Measurements from ENCODE around the gene RETREG2.
"Not testable (repeated sequence)": the region's sequence is repeated elsewhere in the genome, so short reads cannot be mapped to it uniquely, and the experiment has no call there.

The RETREG2 gene

GRCh38 chr2:219184121-219184520 lies 6.0 kb downstream of the RETREG2 start:
- in situ Hi-C loops (cut with MboI; ENCODE audit: low sequenced_read_pairs), result no loop called here

DNA sequence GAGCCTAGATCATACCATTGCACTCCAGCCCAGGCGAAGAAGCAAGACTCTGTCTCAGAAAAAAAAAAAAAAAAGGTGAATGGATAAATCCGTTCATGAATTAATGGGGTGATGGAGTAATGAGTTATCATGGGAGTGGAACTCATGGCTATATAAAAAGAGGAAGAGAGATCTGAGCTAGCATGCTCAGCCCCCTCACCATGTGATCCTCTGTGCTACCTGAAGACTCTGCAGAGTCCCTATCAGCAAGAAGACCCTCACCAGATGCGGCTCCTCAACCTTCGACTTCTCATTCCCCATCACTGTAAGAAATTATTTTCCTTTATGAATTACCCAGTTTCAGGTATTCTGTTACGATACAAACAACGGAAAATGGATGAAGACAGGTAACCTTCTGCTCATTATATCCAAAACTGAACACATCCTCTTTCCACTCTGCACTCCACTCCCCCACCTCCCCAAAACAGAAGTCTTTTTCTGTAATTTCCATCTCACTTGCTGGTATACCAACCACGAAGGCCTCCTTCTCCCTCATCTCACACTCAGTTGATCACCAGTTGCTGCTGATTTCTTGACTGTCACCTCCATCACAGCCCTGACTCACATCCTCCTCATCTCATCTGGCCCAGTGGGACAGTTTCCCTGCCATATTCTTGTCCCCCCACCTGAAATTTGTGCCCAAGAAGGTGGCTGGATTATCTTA lies 8.8 kb downstream of the RETREG2 start:
- in situ Hi-C loops (cut with MboI; ENCODE audit: low sequenced_read_pairs), result no loop called here

DNA sequence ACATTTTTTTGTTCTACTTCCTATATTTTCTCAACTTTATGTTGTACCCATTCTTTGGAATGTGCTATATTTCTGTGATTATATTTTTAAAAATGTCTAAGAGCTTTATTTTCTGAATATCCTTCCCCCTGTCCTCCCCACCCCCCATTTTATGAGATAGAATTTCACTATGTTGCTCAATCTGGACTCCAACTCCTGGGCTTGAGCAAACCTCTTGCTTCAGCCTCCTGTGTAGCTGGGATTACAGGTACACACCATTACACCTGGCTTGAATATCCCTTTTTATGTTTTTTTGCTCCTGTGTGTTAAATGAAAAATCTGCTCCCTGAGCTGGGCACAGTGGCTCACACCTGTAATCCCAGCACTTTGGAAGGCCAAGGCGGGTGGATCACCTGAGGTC lies 19.3 kb downstream of the RETREG2 start:
- in situ Hi-C loops (cut with MboI; ENCODE audit: low sequenced_read_pairs), result no loop called here

GRCh38 chr2:219198974-219199373 lies 20.9 kb downstream of the RETREG2 start:
- in situ Hi-C loops (cut with MboI; ENCODE audit: low sequenced_read_pairs), result no loop called here

GRCh38 chr2:219199470-219200211 lies 21.6 kb downstream of the RETREG2 start:
- in situ Hi-C loops (cut with MboI; ENCODE audit: low sequenced_read_pairs), result no loop called here

GRCh38 chr2:219200502-219201326 lies 22.6 kb downstream of the RETREG2 start:
- in situ Hi-C loops (cut with MboI; ENCODE audit: low sequenced_read_pairs), result not testable (repeated sequence)

DNA sequence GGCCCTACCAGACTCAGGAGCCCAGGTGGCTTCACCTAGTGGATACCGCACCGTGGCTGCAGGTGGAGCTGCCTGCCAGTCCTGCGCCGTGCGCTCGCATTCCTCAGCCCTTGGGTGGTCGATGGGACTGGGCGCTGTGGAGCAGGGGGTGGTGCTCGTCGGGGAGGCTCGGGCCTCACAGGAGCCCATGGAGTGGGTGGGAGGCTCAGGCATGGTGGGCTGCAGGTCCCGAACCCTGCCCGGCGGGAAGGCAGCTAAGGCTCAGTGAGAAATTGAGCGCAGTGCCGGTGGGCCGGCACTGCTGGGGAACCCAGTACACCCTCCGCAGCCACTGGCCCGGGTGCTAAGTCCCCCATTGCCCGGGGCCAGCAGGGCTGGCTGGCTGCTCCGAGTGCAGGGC lies 23.3 kb downstream of the RETREG2 start:
- in situ Hi-C loops (cut with MboI; ENCODE audit: low sequenced_read_pairs), result not testable (repeated sequence)

DNA sequence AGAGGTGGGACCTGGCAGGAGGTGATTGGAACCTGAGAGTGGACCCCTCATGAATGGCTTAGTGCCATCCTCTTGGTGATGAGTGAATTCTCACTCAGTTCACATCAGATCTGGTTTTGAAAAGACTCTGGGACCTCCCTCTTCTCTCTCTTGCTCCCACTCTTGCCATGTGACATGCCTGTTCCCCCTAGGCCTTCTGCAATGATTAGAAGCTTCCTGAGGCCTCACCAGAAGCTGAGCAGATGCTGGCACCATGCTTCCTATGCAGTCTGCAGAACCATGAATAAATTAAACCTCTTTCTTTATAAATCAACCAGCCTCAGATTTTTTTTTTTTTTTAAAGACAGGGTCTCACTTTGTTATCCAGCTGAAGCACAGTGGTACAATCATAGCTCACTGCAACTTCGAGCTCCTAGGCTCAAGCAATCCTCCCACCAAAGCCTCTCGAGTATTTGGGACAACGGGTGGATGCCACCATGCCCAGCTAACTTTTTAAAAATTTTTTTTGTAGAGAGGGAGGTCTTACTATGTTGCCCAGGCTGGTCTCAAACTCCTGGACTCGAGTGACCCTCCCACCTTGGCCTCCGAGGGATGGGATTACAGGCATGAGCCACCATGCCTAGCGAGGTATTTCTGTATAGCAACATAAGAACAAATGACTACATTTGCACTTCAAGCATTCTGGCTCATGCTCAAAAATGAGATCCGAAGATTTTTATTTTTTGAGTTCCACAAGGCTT lies 26.5 kb downstream of the RETREG2 start:
- in situ Hi-C loops (cut with MboI; ENCODE audit: low sequenced_read_pairs), result no loop called here

DNA sequence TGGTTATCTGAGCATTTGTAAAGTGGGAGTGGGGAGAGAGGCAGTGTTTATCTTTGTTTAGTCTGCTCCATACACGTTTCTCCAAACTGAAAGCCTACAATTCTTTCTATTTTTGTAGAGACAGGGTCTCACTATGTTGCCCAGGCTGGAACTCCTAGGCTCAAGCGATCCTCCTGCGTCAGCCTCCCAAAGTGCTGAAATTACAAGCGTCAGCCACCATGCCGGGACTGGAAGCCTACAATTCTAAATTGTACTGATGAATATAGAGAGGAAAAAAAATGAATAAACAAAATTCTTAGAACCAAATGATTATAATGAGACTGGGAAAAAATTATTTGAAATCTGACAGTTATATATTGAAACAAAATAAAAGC lies 27.1 kb downstream of the RETREG2 start:
- in situ Hi-C loops (cut with MboI; ENCODE audit: low sequenced_read_pairs), result no loop called here

DNA sequence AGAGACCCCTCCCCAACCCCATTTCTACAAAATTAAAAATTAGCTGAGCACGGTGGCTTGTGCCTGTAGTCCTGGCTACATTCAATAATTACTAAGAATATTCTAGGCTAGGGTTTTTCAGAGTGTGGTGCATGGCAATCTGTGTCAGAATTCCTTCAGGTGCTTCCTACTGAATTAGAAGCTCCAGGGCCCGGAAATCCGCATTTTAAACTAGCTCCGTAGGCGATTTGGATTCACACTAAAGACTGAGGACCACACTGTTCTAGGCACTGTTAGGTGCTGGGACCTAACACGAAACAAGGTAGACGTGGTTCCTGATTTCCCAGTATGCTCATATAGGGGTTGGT lies 27.9 kb downstream of the RETREG2 start:
- in situ Hi-C loops (cut with MboI; ENCODE audit: low sequenced_read_pairs), result no loop called here

- in situ Hi-C loops (cut with MboI; ENCODE audit: low sequenced_read_pairs), result no loop called here
These were observed 28.5 kb downstream of the RETREG2 start, which contains the start of gene ZFAND2B for GRCh38 chr2:219206328-219207133. Gene ZFAND2B (plus strand): TSS chr2:219206782. CDS start chr2:219206988, 206 bp downstream.

DNA sequence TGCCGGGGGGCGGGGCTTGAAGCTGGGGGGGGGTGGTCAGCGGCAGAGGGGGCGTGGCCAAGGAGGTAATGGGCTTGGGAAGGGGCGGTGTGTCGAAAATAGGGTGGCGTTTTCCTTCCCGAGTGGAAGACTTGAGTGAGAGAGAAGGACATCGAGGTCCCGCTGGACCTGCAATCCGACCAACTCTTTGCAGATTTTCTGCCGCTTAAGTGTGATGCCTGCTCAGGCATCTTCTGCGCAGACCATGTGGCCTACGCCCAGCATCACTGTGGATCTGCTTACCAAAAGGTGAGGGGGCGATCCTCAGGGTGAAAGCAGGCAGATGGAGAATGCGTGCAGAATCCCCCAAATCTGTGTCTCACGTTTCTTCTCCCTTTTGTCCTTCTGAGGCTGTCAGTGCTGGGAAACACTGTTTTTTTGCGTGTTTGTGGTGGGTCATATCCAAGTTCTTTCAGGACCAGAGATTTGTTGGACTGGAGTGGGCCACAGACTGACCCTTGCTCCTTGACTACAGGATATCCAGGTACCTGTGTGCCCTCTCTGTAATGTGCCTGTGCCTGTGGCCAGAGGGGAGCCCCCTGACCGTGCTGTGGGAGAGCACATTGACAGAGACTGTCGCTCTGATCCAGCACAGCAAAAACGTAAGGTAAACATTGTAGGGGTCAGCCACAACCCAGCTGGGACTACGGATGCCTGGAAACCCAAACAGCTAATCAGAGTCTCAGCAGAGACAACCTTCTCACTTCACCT lies 29.2 kb downstream of the RETREG2 start:
- in situ Hi-C loops (cut with MboI; ENCODE audit: low sequenced_read_pairs), result no loop called here

DNA sequence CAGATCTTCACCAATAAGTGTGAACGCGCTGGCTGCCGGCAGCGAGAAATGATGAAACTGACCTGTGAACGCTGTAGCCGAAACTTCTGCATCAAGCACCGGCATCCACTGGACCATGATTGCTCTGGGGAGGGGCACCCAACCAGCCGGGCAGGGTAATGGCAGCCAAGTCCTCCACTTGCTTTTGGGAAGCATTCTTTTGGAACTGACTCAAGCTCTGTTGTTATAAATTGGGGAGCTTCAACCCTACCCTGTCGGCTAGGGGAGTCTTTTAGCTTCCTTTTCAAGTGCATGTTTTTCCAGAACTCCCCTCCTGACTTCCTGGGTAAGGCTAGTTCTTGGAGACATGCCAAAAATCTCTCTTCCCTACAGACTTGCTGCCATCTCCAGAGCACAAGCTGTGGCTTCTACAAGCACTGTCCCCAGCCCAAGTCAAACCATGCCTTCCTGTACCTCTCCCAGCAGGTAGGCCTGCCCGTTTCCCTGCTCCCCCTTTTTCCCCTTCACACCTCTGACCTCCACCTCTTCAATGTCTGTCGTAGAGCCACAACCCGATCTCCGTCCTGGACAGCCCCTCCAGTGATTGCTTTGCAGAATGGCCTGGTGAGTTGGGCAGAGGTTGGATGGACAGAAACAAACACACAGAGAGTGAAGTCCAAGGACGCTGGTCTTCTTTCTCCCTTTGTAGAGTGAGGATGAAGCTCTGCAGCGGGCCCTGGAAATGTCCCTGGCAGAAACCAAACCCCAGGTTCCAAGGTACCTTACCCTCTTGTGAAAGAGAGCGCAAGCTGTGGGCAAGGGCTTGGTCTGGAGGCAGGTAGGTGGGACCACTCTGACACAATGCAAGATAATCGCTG lies 30.0 kb downstream of the RETREG2 start:
- in situ Hi-C loops (cut with MboI; ENCODE audit: low sequenced_read_pairs), result no loop called here

DNA sequence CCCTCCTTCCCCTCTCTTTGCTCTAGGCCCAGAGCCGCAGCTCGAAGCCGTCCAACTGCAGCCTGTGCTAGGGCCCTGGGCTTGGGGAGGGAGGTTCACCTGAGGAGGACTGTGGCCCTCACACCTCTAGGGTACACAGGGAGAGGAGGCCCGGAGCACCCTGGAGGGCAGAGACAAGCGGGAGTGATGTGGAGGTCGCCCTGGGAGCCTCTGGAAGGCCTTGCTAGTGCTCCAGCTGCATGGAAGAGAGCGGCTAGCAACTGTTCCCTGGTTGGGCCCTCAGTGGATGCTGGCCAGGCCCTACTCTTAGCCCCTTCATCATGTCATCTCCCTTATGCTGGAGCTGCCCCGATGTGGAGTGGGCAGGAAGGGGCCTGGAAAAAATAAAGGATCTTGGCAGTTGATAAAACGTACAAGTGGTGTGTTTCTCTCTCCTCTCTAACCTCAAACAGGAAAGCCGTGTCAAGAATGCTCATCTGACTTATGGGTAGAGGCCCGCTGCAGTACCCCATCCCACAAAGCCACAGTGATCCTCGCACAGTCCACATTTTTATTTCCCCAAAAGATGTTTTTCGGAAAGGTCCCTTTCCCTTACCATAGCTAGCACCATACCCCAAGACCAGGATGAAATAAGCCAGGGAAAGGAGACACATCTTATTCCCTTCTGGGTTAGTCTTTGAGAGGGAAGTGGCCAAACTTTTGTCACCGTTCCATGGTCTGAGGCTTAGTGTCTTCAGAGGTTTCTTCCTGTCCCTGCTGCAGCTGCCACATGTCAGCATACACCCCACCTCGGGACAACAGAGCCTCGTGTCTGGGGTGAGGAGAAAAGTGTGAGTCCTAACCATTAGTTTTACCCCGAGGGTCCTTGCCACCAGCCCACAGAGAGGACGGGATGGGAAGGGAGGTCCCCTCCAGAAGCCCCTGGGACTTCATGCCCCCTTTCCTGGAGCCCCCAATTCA lies 31.4 kb downstream of the RETREG2 start:
- in situ Hi-C loops (cut with MboI; ENCODE audit: low sequenced_read_pairs), result no loop called here

DNA sequence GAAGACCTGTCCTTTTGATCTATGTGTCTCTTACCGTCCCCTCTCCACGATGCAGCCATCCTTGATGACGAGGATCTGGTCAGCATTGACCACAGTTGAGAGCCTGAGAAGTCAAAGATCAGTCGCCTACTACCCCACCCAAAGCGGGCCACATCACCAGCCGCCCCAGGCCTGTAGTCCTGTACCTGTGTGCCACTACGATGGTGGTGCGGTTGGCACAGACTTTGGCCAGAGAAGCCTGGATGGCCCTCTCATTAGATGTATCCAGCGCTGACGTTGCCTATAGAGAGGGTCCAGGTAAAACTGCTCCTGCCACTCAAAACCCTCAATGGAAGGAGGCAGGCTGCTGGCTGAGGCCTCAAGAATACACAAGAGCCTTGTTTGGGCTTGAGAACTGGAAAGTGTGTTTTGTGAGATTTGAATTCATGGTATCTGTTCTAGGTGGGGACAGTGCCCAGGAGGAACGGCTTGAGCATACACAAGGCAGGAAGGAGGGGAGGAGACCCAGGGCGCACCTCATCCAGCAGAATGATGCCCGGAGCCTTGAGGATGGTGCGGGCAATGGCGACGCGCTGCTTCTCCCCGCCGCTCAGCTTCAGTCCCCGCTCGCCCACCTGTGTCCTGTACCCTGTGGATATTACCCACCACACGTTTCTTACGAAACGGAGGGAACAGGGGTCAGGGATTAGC lies 32.3 kb downstream of the RETREG2 start:
- in situ Hi-C loops (cut with MboI; ENCODE audit: low sequenced_read_pairs), result no loop called here

DNA sequence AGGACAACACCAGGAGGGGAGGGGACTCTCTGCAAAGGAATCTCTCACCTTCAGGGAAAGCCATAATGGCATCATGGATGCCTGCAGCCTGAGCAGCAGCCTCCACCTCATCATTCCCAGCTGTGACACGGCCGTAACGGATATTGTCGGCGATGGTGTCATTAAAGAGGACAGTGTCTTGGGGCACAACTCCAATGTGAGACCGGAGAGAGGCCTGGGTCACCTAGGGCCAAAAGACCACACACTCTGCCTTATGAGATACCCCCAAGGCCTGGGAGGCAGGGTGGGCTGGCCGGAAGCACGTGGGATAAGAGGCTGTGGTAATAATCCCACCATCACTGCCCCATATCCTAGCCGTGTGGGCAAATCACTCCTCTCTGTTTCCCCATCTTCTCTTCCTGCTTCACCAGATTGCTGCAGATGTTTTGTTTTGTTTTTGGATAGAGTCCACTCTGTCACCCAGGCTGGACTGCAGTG lies 32.8 kb downstream of the RETREG2 start:
- in situ Hi-C loops (cut with MboI; ENCODE audit: low sequenced_read_pairs), result no loop called here

DNA sequence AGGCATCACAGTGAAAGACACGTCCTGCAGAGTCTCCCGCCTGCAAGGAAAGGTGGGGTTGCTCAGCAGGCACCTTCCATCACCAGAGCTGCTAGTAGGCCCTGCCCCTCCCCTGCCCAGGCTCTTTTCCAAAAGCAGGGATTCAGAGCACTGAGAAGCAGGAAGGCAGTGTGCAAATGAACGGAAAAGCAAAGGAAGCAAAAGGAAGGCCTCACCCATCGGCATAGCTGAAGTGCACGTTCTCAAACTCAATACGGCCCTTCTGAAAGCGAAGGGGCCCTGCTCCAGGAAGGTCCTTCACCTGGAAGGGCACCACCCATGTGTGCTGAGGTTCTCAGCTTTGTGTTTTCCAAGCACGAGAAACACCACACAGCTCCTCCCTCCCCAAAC lies 34.9 kb downstream of the RETREG2 start:
- in situ Hi-C loops (cut with MboI; ENCODE audit: low sequenced_read_pairs), result no loop called here

All from hTERT RPE-1 (cell line).